ENCODE measurements around the gene TCEAL1. TPM values are rescaled to one million over a fixed set of nuclear protein-coding genes. Genes with fewer than 3 reads are reported as not detected.

Gene TCEAL1
- total RNA-seq, 1 experiment from 2014 or later = not detected

DNA sequence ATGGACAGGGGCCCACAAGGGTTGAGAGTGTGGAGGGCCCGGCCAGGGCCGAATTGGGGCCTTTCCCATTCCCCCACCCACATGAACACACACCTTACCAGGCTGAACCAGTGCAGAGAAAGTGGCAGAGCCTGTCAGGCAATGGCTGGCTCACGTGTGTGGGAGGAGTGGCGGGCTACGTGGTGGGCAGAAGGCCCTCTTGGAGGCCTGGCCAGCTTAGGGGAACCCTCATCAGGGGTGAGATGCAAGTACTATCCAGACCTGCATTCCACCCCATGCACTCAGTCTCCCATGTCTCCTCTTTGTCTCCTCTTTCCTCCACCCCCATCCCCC, 42.5 kb upstream of the TCEAL1 start:
- ChIA-PET CTCF (no interaction called here), POLR2A (no interaction called here), RAD21 (ENCODE audit: low non-redundant PET in 1 of 2, low total read pairs in 2 of 2, uncharacterized antibody in 2 of 2, unreplicated experiment in 2 of 2) (no interaction called here)
- H3K27me3 ChIP-seq (ENCODE audit: insufficient read depth, low read length) = no peaks in the 10 kb centered on the region
- peak overlapping the region; percentile 72 for H3K4me2 ChIP-seq (ENCODE audit: low read length)
- H3K36me3 ChIP-seq (ENCODE audit: control insufficient read depth in 1 of 2, insufficient read depth in 2 of 2, low read length in 2 of 2) = no peaks in the 10 kb centered on the region; a peak in 1 of 4 replicates
- no peaks in the 10 kb centered on the region for H3K9me2 ChIP-seq (ENCODE audit: insufficient read depth)
- peak overlapping the region; percentile 65 for H3K9ac ChIP-seq (ENCODE audit: low read length)
- H3K4me1 ChIP-seq (ENCODE audit: control insufficient read depth in 1 of 2, insufficient read depth in 2 of 2, low read length in 2 of 2) = peaks cover 0 to 4% of the 10 kb centered on the region in 2 experiments; a peak in 1 of 4 replicates
- no peaks in the 10 kb centered on the region for H4K20me1 ChIP-seq (ENCODE audit: insufficient read depth)
- intact Hi-C loops (cut with micrococcal nuclease) = loop anchor here (10.0 kb wide), 1 partner anchor 89 kb away; no protein-coding TSS in a partner anchor
- H3K79me2 ChIP-seq (ENCODE audit: insufficient read depth, low read length) = no peaks in the 10 kb centered on the region
- no peaks in the 10 kb centered on the region for H3K9me3 ChIP-seq (ENCODE audit: control insufficient read depth in 1 of 2, insufficient read depth in 1 of 2, low read depth in 1 of 2, low read length in 2 of 2)
- no peak overlapping the region for H2AFZ ChIP-seq (ENCODE audit: low read depth, low read length, poor library complexity, severe bottlenecking)
- peak overlapping the region; percentile 56; the same call in 1 of the 2 replicates for H3K27ac ChIP-seq (ENCODE audit: low read depth, low read length)
- ATAC-seq (no peak), DNase-seq (ENCODE audit: low read depth, low spot score) (no peak)
- no TSS peak for BruUV-seq (replicated peaks)
- peak overlapping the region; percentile 68 to 69 for H3K4me3 ChIP-seq (replicated peaks in 1 of 2; ENCODE audit: low read depth in 1 of 2, low read length in 2 of 2)
- no peak for TF ChIP-seq ZNF274 (IDR thresholded peaks at IDR 0.05; ENCODE audit: low read depth, low read length)
- TF ChIP-seq SRF (IDR thresholded peaks at IDR 0.05; ENCODE audit: low read depth) = no peak
- TF ChIP-seq POLR2AphosphoS5 (IDR thresholded peaks at IDR 0.05; ENCODE audit: low read depth, low read length) = no peak
- no peak for TF ChIP-seq FOSL1 (IDR thresholded peaks at IDR 0.05; ENCODE audit: low read depth)
- TF ChIP-seq ELF1 (IDR thresholded peaks at IDR 0.05; ENCODE audit: borderline replicate concordance, low read depth) = no peak
- TF ChIP-seq JUND (IDR thresholded peaks at IDR 0.05) = no peak
- no peak for TF ChIP-seq POLR2A (IDR thresholded peaks at IDR 0.05; ENCODE audit: borderline replicate concordance, extremely low read depth, insufficient read depth, insufficient read length)
- TF ChIP-seq, protein P1, sequence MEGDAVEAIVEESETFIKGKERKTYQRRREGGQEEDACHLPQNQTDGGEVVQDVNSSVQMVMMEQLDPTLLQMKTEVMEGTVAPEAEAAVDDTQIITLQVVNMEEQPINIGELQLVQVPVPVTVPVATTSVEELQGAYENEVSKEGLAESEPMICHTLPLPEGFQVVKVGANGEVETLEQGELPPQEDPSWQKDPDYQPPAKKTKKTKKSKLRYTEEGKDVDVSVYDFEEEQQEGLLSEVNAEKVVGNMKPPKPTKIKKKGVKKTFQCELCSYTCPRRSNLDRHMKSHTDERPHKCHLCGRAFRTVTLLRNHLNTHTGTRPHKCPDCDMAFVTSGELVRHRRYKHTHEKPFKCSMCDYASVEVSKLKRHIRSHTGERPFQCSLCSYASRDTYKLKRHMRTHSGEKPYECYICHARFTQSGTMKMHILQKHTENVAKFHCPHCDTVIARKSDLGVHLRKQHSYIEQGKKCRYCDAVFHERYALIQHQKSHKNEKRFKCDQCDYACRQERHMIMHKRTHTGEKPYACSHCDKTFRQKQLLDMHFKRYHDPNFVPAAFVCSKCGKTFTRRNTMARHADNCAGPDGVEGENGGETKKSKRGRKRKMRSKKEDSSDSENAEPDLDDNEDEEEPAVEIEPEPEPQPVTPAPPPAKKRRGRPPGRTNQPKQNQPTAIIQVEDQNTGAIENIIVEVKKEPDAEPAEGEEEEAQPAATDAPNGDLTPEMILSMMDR (IDR thresholded peaks at IDR 0.05 in 2 of 3, conservative IDR thresholded peaks at IDR 0.05 in 1 of 3; ENCODE audit: borderline replicate concordance in 1 of 3, insufficient read depth in 1 of 3, low read depth in 2 of 3, low read length in 2 of 3) = no peak
- no peak for TF ChIP-seq SP1 (IDR thresholded peaks at IDR 0.05; ENCODE audit: low read depth)
- no peak for TF ChIP-seq EZH2phosphoT487 (IDR thresholded peaks at IDR 0.05; ENCODE audit: borderline replicate concordance)
- TF ChIP-seq, protein P2, sequence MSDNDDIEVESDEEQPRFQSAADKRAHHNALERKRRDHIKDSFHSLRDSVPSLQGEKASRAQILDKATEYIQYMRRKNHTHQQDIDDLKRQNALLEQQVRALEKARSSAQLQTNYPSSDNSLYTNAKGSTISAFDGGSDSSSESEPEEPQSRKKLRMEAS (IDR thresholded peaks at IDR 0.05) = no peak
- no peak for TF ChIP-seq SIN3A (IDR thresholded peaks at IDR 0.05; ENCODE audit: low read depth)
- TF ChIP-seq, protein P3, sequence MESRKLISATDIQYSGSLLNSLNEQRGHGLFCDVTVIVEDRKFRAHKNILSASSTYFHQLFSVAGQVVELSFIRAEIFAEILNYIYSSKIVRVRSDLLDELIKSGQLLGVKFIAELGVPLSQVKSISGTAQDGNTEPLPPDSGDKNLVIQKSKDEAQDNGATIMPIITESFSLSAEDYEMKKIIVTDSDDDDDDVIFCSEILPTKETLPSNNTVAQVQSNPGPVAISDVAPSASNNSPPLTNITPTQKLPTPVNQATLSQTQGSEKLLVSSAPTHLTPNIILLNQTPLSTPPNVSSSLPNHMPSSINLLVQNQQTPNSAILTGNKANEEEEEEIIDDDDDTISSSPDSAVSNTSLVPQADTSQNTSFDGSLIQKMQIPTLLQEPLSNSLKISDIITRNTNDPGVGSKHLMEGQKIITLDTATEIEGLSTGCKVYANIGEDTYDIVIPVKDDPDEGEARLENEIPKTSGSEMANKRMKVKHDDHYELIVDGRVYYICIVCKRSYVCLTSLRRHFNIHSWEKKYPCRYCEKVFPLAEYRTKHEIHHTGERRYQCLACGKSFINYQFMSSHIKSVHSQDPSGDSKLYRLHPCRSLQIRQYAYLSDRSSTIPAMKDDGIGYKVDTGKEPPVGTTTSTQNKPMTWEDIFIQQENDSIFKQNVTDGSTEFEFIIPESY (IDR thresholded peaks at IDR 0.05; ENCODE audit: extremely low read depth, insufficient replicate concordance, low read length) = no peak
